Central memory CD8-positive, alpha-beta T cell (primary cell): ENCODE results near the gene KAZN.

Source experiments
- ATAC-seq: fragments of 150-1000 bp; cut with Tn5 transposase; replicated peaks from 2 replicates; pipeline ENCODE4 v1.10.0; 2022; ENCODE audit warnings: mild to moderate bottlenecking, moderate FRiP score, moderate number of reproducible peaks; ENCODE audit not compliant: poor library complexity, severe bottlenecking; ENCODE audit errors: extremely low read depth
- DNase-seq, 2 donors: peaks; one replicate each; pipeline ENCODE4 v3.0.0; 2021; ENCODE audit warnings: low spot score in 2 of 2
- H3K27ac Mint-ChIP-seq: one replicate; pipeline ENCODE4 v1.8.0; 2022; ENCODE audit warnings: low read depth, mild to moderate bottlenecking, moderate library complexity, mixed read lengths
- H3K27me3 Mint-ChIP-seq: one replicate; pipeline ENCODE4 v1.8.0; 2022; ENCODE audit warnings: mixed read lengths
- H3K36me3 Mint-ChIP-seq: one replicate; pipeline ENCODE4 v1.8.0; 2022; ENCODE audit warnings: mild to moderate bottlenecking, moderate library complexity, mixed read lengths; ENCODE audit not compliant: insufficient read depth
- H3K4me1 Mint-ChIP-seq: one replicate; pipeline ENCODE4 v1.8.0; 2022; ENCODE audit warnings: mixed read lengths
- H3K4me3 Mint-ChIP-seq: one replicate; pipeline ENCODE4 v1.8.0; 2022; ENCODE audit warnings: mild to moderate bottlenecking, moderate library complexity, mixed read lengths
- H3K9me3 Mint-ChIP-seq: one replicate; pipeline ENCODE4 v1.8.0; 2022; ENCODE audit warnings: mixed read lengths

KAZN gene

GRCh38 chr1:14625572-14625971, 27.1 kb downstream of the KAZN start:
- ATAC-seq: no peak
- H3K27ac Mint-ChIP-seq: no peak overlapping the region
- peaks cover 5% of the 10 kb centered on the region for H3K9me3 Mint-ChIP-seq
- no peak for DNase-seq
- H3K36me3 Mint-ChIP-seq: peaks cover 2% of the 10 kb centered on the region
- H3K4me1 Mint-ChIP-seq: no peaks in the 10 kb centered on the region
- peaks cover 19% of the 10 kb centered on the region for H3K27me3 Mint-ChIP-seq
- H3K4me3 Mint-ChIP-seq: no peak overlapping the region

DNA sequence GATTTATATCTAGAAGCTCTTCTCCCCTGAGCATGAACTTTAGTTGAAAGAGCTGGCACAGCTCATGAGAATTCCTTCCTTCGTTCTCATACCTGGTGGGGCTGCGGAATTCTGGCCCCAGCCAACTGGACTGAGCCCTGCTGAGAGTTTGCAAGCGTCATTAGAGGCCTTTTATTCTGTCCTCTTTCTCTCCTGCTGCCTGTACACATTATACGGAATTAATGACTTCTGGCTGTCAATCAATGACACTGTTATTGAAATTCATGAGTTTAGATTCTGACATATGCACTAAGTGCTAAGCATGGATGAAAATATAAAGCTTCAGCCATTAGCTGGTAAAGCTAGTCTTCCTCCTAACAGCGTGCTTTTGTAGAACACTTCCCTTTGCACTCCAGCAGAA, 27.5 kb downstream of the KAZN start:
- H3K27ac Mint-ChIP-seq: no peak overlapping the region
- no peaks in the 10 kb centered on the region for H3K4me1 Mint-ChIP-seq
- ATAC-seq: no peak
- H3K27me3 Mint-ChIP-seq: peaks cover 22% of the 10 kb centered on the region
- DNase-seq: no peak
- H3K9me3 Mint-ChIP-seq: peaks cover 5% of the 10 kb centered on the region
- peaks cover 2% of the 10 kb centered on the region for H3K36me3 Mint-ChIP-seq
- no peak overlapping the region for H3K4me3 Mint-ChIP-seq

GRCh38 chr1:14626869-14627607, 28.6 kb downstream of the KAZN start:
- no peak overlapping the region for H3K27ac Mint-ChIP-seq
- peaks cover 5% of the 10 kb centered on the region for H3K9me3 Mint-ChIP-seq
- no peaks in the 10 kb centered on the region for H3K4me1 Mint-ChIP-seq
- H3K36me3 Mint-ChIP-seq: peaks cover 2% of the 10 kb centered on the region
- DNase-seq (no peak), ATAC-seq (no peak)
- H3K4me3 Mint-ChIP-seq: no peak overlapping the region
- H3K27me3 Mint-ChIP-seq: peaks cover 30% of the 10 kb centered on the region

- Mint-ChIP-seq H3K36me3 (peaks cover 2% of the 10 kb centered on the region), H3K4me3 (no peak overlapping the region), H3K27me3 (peaks cover 34% of the 10 kb centered on the region), H3K9me3 (peaks cover 5% of the 10 kb centered on the region), H3K4me1 (no peaks in the 10 kb centered on the region), H3K27ac (no peak overlapping the region)
- no peak for ATAC-seq
- DNase-seq: no peak
Observed at GRCh38 chr1:14627608-14628489, 29.4 kb downstream of the KAZN start.

- Mint-ChIP-seq H3K27ac (no peak overlapping the region), H3K4me3 (no peak overlapping the region), H3K36me3 (peaks cover 2% of the 10 kb centered on the region), H3K27me3 (peaks cover 51% of the 10 kb centered on the region), H3K9me3 (no peaks in the 10 kb centered on the region), H3K4me1 (no peaks in the 10 kb centered on the region)
- DNase-seq (no peak), ATAC-seq (no peak)
Observed at GRCh38 chr1:14629363-14630014, 31.0 kb downstream of the KAZN start.

DNA sequence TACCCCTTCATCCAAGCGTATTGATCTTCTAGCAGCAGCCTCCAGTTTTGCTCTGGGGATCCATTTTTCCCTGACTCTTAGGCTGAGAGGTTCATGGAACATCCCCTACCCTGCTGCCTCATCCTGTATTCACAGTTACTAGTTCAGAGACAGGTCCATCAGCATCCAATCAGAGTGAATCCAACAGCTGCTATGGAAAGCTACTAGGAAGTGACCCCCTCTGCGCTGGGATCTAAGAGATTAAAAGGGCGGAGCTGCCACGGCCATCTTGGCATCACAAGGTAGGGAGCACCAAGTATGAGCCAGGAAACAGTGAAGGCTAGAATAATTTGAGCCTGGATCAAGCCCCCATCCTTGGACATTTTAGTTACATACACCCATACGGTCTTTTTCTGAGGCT, 32.5 kb downstream of the KAZN start:
- peaks cover 48% of the 10 kb centered on the region for H3K27me3 Mint-ChIP-seq
- DNase-seq (no peak), ATAC-seq (no peak)
- H3K9me3 Mint-ChIP-seq: no peaks in the 10 kb centered on the region
- H3K36me3 Mint-ChIP-seq: no peaks in the 10 kb centered on the region
- no peaks in the 10 kb centered on the region for H3K4me1 Mint-ChIP-seq
- H3K4me3 Mint-ChIP-seq: no peak overlapping the region
- H3K27ac Mint-ChIP-seq: no peak overlapping the region

- Mint-ChIP-seq H3K27ac (no peak overlapping the region), H3K9me3 (no peaks in the 10 kb centered on the region), H3K4me1 (no peaks in the 10 kb centered on the region), H3K4me3 (no peak overlapping the region), H3K36me3 (no peaks in the 10 kb centered on the region), H3K27me3 (peaks cover 44% of the 10 kb centered on the region)
- DNase-seq (no peak), ATAC-seq (no peak)
Observed at GRCh38 chr1:14631421-14631820, 32.9 kb downstream of the KAZN start.

GRCh38 chr1:14634486-14634885, 36.0 kb downstream of the KAZN start:
- H3K4me1 Mint-ChIP-seq: no peaks in the 10 kb centered on the region
- no peak for ATAC-seq
- no peak overlapping the region for H3K27ac Mint-ChIP-seq

DNA sequence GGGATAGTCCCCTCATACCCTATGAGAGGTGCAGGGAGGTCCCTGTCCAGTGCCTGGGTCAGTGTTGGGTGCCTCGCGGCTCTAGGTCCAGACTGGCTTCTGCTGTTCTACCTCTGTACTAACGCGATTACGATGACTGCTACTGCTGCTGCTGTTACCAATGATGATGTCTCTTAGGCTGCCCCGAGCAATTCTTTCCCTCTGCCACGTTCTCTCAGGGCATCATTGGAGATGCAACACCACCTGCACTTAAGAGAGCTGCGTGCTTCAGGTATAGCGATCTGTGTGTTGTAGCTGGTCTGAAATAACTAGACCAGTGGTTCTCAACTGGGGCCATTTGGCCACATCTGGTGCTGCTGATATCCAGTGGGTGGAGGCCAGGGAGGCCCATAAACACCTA, 36.9 kb downstream of the KAZN start:
- Mint-ChIP-seq H3K27me3 (peaks cover 41% of the 10 kb centered on the region), H3K4me1 (no peaks in the 10 kb centered on the region), H3K4me3 (no peak overlapping the region), H3K27ac (no peak overlapping the region), H3K9me3 (no peaks in the 10 kb centered on the region), H3K36me3 (no peaks in the 10 kb centered on the region)
- DNase-seq: no peak
- ATAC-seq: no peak

More at GRCh38 chr1:14634486-14634885, 36.0 kb downstream of the KAZN start:
- Mint-ChIP-seq H3K9me3 (no peaks in the 10 kb centered on the region), H3K27me3 (peaks cover 41% of the 10 kb centered on the region), H3K36me3 (no peaks in the 10 kb centered on the region), H3K4me3 (no peak overlapping the region)
- DNase-seq: no peak

DNA sequence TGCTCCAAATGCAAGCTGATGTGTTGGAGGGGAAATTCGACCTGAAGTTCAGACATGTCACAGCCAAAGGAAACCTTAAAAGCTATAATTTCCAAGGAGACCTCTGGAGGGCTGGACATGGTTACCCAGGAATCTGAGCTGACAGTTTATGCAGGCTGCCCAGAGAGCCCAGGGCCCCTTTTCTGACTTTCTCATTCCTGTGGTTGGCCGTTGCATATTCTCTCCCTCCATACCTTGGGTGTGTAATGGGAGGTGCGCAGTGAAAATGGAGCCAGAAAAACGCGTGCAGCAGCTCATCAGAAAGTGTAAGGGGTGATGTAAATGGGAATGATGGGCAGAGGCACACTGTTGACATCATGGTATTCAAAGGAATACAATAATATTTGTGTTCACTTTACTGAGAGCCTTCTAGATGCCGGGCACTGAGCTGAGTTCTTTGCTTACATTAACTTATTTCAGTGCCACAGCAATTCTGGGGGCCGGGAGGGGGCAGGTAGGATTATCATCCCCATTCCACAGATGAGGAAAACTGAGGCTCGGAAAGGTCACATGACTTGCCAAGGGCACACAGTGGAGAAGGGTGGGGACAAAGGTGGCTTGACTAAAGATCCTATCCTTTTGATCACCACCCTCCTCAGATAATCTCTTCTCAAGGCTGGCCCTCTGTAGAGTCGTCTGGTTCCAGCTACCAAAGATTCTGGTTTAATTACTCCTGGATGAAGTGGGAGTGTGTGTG, 38.6 kb downstream of the KAZN start:
- ATAC-seq: no peak
- H3K9me3 Mint-ChIP-seq: no peaks in the 10 kb centered on the region
- H3K27ac Mint-ChIP-seq: no peak overlapping the region

DNA sequence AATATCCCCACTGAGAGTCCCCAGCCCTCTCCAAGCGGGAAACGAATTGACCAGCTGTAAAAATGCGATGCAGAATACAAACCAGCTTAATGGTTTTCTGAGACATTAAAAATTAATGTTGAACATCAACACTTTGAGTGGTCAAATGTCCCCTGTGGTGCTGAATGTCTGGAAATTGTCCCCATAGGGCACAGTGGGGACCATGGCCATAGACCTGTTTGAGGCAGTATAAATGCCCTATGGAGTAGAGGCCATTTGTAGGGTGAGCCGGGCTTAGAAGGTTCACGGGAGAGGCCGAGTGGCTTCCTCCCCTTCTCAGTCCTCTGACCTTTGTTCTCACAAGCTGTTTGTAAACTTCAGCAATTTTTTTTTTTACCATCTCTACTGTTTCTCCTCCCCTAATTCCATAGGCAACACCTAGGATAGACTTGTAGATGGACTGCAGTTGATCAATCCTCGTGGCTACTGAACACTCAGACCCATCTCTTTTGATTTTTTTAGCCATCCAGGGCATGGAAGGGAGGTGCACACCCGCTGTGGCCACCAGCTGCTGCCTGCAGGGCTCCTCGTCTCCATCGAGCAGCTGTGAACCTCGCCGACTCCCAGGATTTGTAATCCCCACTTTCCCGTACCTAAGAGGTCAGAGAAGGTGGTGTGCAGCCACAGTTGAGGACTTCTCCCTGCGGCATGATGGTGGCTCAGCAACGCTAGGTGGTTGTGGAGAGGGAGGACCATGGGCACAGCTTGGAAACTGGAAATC, 41.0 kb downstream of the KAZN start:
- H3K4me1 Mint-ChIP-seq: no peaks in the 10 kb centered on the region
- H3K27me3 Mint-ChIP-seq: peaks cover 10% of the 10 kb centered on the region
- ATAC-seq (no peak), DNase-seq (no peak)
- H3K9me3 Mint-ChIP-seq: no peaks in the 10 kb centered on the region
- no peaks in the 10 kb centered on the region for H3K36me3 Mint-ChIP-seq
- no peak overlapping the region for H3K27ac Mint-ChIP-seq
- no peak overlapping the region for H3K4me3 Mint-ChIP-seq

More for the DNA sequence above, 38.6 kb downstream of the KAZN start:
- peaks cover 30% of the 10 kb centered on the region for H3K27me3 Mint-ChIP-seq
- H3K4me1 Mint-ChIP-seq: no peaks in the 10 kb centered on the region
- DNase-seq: no peak
- no peak overlapping the region for H3K4me3 Mint-ChIP-seq
- no peaks in the 10 kb centered on the region for H3K36me3 Mint-ChIP-seq

- H3K9me3 Mint-ChIP-seq: peaks cover 7% of the 10 kb centered on the region
- no peak for ATAC-seq
- H3K4me3 Mint-ChIP-seq: no peak overlapping the region
Observed at GRCh38 chr1:14642712-14643111, 44.2 kb downstream of the KAZN start.

More at GRCh38 chr1:14642712-14643111, 44.2 kb downstream of the KAZN start:
- H3K36me3 Mint-ChIP-seq: no peaks in the 10 kb centered on the region
- peaks cover 24% of the 10 kb centered on the region for H3K27me3 Mint-ChIP-seq
- no peak overlapping the region for H3K27ac Mint-ChIP-seq
- DNase-seq: no peak
- H3K4me1 Mint-ChIP-seq: no peaks in the 10 kb centered on the region
